Stimulated activated naive CD8-positive, alpha-beta T cell treated with anti-CD3 and anti-CD28 coated beads, Interleukin-15, Interleukin-2, amounts not matched to agents 100 ng/mL and 50 ng/mL, for 24 hours (primary cell): ENCODE measurements around the gene PDE1A.

Experiments
- H3K27ac Mint-ChIP-seq: one replicate; pipeline ENCODE4 v1.8.0; 2021; ENCODE audit warnings: mild to moderate bottlenecking, mixed read lengths
- H3K27me3 Mint-ChIP-seq: one replicate; pipeline ENCODE4 v1.8.0; 2021; ENCODE audit warnings: mixed read lengths
- H3K36me3 Mint-ChIP-seq: one replicate; pipeline ENCODE4 v1.8.0; 2021; ENCODE audit warnings: low read depth, mixed read lengths
- H3K4me1 Mint-ChIP-seq: one replicate; pipeline ENCODE4 v1.8.0; 2021; ENCODE audit warnings: low read depth, mixed read lengths
- H3K4me3 Mint-ChIP-seq: one replicate; pipeline ENCODE4 v1.8.0; 2021; ENCODE audit warnings: mild to moderate bottlenecking, mixed read lengths
- H3K9me3 Mint-ChIP-seq: one replicate; pipeline ENCODE4 v1.8.0; 2021; ENCODE audit warnings: mixed read lengths

Gene PDE1A

GRCh38 chr2:182358601-182359000 is 68.2 kb downstream of the PDE1A start:
- H3K9me3 Mint-ChIP-seq, result peaks cover 4% of the 10 kb centered on the region
- no peaks in the 10 kb centered on the region for H3K27me3 Mint-ChIP-seq
- H3K4me1 Mint-ChIP-seq, result no peaks in the 10 kb centered on the region
- H3K36me3 Mint-ChIP-seq, result no peaks in the 10 kb centered on the region
- no peak overlapping the region for H3K27ac Mint-ChIP-seq
- no peak overlapping the region for H3K4me3 Mint-ChIP-seq

- no peaks in the 10 kb centered on the region for H3K4me1 Mint-ChIP-seq
Observed at GRCh38 chr2:182355815-182356214, 71.0 kb downstream of the PDE1A start.

GRCh38 chr2:182351427-182351826 is 75.4 kb downstream of the PDE1A start:
- Mint-ChIP-seq H3K4me1 (no peaks in the 10 kb centered on the region), H3K36me3 (no peaks in the 10 kb centered on the region), H3K4me3 (no peak overlapping the region), H3K27me3 (no peaks in the 10 kb centered on the region), H3K9me3 (no peaks in the 10 kb centered on the region), H3K27ac (no peak overlapping the region)

More at GRCh38 chr2:182355815-182356214, 71.0 kb downstream of the PDE1A start:
- Mint-ChIP-seq H3K4me3 (no peak overlapping the region), H3K9me3 (no peaks in the 10 kb centered on the region), H3K36me3 (no peaks in the 10 kb centered on the region), H3K27ac (no peak overlapping the region), H3K27me3 (no peaks in the 10 kb centered on the region)

DNA sequence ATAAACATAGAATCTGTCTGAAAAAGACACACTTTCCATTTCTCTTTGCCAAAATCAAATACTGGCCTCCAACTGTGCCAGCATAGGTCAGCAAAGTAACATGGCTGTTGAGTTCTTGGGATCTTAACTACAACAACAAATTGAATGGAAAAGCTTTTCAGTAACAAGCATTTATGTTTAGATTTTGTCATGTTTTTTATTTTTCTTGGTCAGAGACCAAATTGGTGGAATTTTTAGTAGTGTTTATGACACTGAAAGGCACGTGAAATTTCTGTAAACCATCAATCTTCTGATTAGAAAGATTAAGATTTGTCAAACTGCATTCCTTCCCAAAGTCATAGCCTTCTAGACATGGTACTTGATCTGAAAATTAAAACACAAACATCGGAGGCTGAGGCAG is 77.6 kb downstream of the PDE1A start:
- no peaks in the 10 kb centered on the region for H3K36me3 Mint-ChIP-seq
- no peaks in the 10 kb centered on the region for H3K4me1 Mint-ChIP-seq
- no peaks in the 10 kb centered on the region for H3K27me3 Mint-ChIP-seq
- H3K9me3 Mint-ChIP-seq, result no peaks in the 10 kb centered on the region
- H3K27ac Mint-ChIP-seq, result no peak overlapping the region
- no peak overlapping the region for H3K4me3 Mint-ChIP-seq

- Mint-ChIP-seq H3K9me3 (no peaks in the 10 kb centered on the region), H3K4me3 (no peak overlapping the region), H3K36me3 (no peaks in the 10 kb centered on the region), H3K27ac (no peak overlapping the region), H3K27me3 (no peaks in the 10 kb centered on the region), H3K4me1 (no peaks in the 10 kb centered on the region)
Observed at GRCh38 chr2:182345384-182345783, 81.5 kb downstream of the PDE1A start.

- H3K27me3 Mint-ChIP-seq, result no peaks in the 10 kb centered on the region
- no peak overlapping the region for H3K4me3 Mint-ChIP-seq
- H3K36me3 Mint-ChIP-seq, result no peaks in the 10 kb centered on the region
- no peak overlapping the region for H3K27ac Mint-ChIP-seq
- no peaks in the 10 kb centered on the region for H3K4me1 Mint-ChIP-seq
- peaks cover 7% of the 10 kb centered on the region for H3K9me3 Mint-ChIP-seq
Observed at GRCh38 chr2:182330451-182331305, 96.2 kb downstream of the PDE1A start.

DNA sequence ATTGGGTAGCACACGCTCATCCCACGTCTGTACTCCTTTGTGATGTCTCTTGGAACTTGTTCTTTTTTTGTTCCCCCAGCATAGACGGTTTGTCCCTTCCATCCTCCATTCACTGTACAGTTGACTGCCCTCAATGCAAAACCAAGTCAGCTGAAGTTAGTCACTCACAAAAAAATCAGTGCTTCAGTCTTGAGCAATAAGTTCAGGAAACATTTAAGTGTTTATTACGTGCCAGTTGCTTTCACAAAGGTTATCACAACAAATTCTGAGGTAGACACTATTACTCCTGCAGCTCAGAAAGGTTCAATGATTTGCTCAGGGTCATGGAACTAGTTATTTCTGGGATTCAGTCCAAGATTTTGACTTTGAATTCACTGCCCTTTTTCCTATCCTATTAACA is 102.2 kb downstream of the PDE1A start:
- Mint-ChIP-seq H3K4me3 (no peak overlapping the region), H3K27ac (no peak overlapping the region), H3K27me3 (no peaks in the 10 kb centered on the region), H3K4me1 (no peaks in the 10 kb centered on the region), H3K36me3 (no peaks in the 10 kb centered on the region), H3K9me3 (no peaks in the 10 kb centered on the region)

GRCh38 chr2:182321096-182321495 is 105.7 kb downstream of the PDE1A start:
- H3K4me1 Mint-ChIP-seq, result no peaks in the 10 kb centered on the region
- H3K4me3 Mint-ChIP-seq, result no peak overlapping the region
- H3K9me3 Mint-ChIP-seq, result no peaks in the 10 kb centered on the region
- no peaks in the 10 kb centered on the region for H3K36me3 Mint-ChIP-seq
- no peaks in the 10 kb centered on the region for H3K27me3 Mint-ChIP-seq
- no peak overlapping the region for H3K27ac Mint-ChIP-seq

DNA sequence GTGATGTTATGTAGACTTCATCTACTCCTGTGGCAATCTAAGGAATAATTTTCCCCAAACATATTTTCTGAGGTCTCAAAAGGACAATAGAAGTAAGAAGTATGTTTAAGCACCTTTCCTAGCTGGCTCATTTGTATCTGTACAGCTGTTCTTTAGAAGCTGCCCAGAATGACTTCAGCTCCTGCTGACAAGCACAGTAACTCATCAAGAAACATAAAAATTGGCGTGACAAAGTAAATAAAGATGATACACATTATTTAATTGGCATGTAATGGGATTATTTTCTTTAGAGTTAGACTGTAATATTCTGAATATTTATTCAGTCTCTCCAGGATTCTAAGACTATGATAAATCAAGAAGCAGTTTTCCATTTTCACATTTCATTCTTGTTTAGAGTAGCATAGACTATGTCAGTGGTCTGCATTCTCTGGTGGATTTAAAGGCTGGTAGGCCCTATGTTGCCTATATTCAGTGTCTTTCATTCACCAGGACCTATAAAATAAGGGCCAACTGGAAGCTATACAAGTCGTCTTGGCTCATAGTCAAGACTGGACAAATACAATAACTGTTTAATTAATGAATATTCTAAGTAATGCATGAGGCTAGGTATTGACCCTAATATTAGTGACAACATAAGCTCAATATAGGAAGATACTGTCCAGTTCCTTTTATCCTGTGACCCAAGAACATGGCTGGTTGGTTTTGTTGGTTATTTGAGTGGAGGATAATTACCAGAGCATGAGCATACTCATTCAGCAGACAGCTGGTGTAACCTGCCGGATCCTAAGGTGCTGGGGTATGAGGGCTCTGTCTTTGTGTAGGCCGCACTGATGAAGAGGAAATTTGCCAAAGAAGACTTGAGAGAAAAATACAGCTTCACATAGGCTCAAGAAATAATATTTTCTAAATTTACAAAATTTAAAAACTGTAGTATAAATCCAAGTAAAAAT is 107.0 kb downstream of the PDE1A start:
- Mint-ChIP-seq H3K4me1 (no peaks in the 10 kb centered on the region), H3K4me3 (no peak overlapping the region), H3K27me3 (no peaks in the 10 kb centered on the region), H3K36me3 (no peaks in the 10 kb centered on the region), H3K27ac (no peak overlapping the region), H3K9me3 (no peaks in the 10 kb centered on the region)

GRCh38 chr2:182318466-182319220 is 108.2 kb downstream of the PDE1A start:
- Mint-ChIP-seq H3K36me3 (no peaks in the 10 kb centered on the region), H3K9me3 (no peaks in the 10 kb centered on the region), H3K4me1 (no peaks in the 10 kb centered on the region), H3K27me3 (no peaks in the 10 kb centered on the region), H3K27ac (no peak overlapping the region), H3K4me3 (no peak overlapping the region)

- no peaks in the 10 kb centered on the region for H3K36me3 Mint-ChIP-seq
- H3K9me3 Mint-ChIP-seq, result no peaks in the 10 kb centered on the region
- H3K4me1 Mint-ChIP-seq, result no peaks in the 10 kb centered on the region
- H3K4me3 Mint-ChIP-seq, result no peak overlapping the region
- no peaks in the 10 kb centered on the region for H3K27me3 Mint-ChIP-seq
- H3K27ac Mint-ChIP-seq, result no peak overlapping the region
Observed at GRCh38 chr2:182316950-182317349, 109.9 kb downstream of the PDE1A start.

DNA sequence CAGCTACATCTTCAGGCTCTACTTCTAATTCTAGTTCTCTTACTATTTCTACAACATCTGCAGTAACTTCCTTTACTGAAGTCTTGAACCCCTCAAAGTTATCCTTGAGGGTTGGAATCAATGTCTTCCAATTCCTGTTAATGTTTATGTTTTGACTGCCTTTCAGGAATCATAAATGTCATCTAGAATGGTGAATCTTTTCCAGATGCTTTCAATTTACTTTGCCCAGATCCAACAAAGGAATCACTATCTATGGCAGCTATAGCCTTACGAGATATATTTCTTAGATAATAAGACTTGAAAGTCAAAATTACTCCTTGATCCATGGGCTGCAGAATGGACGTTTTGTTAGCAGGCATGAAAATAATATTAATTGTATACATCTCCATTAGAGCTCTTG is 123.9 kb downstream of the PDE1A start:
- H3K27ac Mint-ChIP-seq, result no peak overlapping the region
- H3K27me3 Mint-ChIP-seq, result no peaks in the 10 kb centered on the region
- H3K9me3 Mint-ChIP-seq, result no peaks in the 10 kb centered on the region
- no peaks in the 10 kb centered on the region for H3K36me3 Mint-ChIP-seq
- H3K4me1 Mint-ChIP-seq, result no peaks in the 10 kb centered on the region
- H3K4me3 Mint-ChIP-seq, result no peak overlapping the region

GRCh38 chr2:182302174-182302573 is 124.7 kb downstream of the PDE1A start:
- Mint-ChIP-seq H3K4me1 (no peaks in the 10 kb centered on the region), H3K9me3 (no peaks in the 10 kb centered on the region), H3K27ac (no peak overlapping the region), H3K4me3 (no peak overlapping the region), H3K36me3 (no peaks in the 10 kb centered on the region), H3K27me3 (no peaks in the 10 kb centered on the region)

GRCh38 chr2:182301093-182301492 is 125.7 kb downstream of the PDE1A start:
- Mint-ChIP-seq H3K36me3 (no peaks in the 10 kb centered on the region), H3K27me3 (no peaks in the 10 kb centered on the region), H3K27ac (no peak overlapping the region), H3K4me1 (no peaks in the 10 kb centered on the region), H3K9me3 (no peaks in the 10 kb centered on the region), H3K4me3 (no peak overlapping the region)

DNA sequence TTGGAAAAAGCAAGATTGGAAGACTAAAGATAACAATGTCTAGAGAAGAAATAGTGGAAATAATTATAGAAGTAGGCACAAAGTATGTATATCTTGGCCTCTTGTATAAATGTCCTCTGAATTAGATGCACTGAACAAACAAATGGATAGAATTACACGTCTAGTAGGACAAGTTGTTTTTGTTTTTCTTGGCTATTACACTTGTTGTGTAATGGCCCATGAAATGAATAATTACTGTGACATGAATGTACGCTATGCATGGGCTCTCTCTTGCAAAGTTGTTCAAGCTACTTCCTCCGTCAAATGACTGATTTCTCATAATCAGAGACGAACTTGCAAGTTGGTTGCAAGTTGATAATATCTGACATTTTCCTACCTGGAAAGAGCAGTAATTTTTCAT is 126.2 kb downstream of the PDE1A start:
- H3K9me3 Mint-ChIP-seq, result no peaks in the 10 kb centered on the region
- H3K4me1 Mint-ChIP-seq, result no peaks in the 10 kb centered on the region
- no peak overlapping the region for H3K27ac Mint-ChIP-seq
- no peaks in the 10 kb centered on the region for H3K27me3 Mint-ChIP-seq
- no peaks in the 10 kb centered on the region for H3K36me3 Mint-ChIP-seq
- no peak overlapping the region for H3K4me3 Mint-ChIP-seq
